GM12878 (cell line): Measurements from ENCODE around the gene ARID1A. TPM values are rescaled to one million over a fixed set of nuclear protein-coding genes. Genes with fewer than 3 reads are reported as not detected.

Experiments used
- ATAC-seq: fragments of 200-7000 bp; cut with Tn5 transposase; 3 replicates; pipeline ENCODE4 v1.9.1; 2020; ENCODE audit warnings: mild to moderate bottlenecking, moderate library complexity
- BruUV-seq: library from RNA; stranded (reverse); fragments of 400-500 nt; replicated peaks from 2 replicates; lab custom pipeline; 2021; lab: Mats Ljungman, UMichigan
- CTCF ChIA-PET: fragments of 300-600 bp; sonication (Branson Sonifier 250); formaldehyde crosslinking; extraction: SDS; loops from one replicate; lab custom pipeline; 2021; ENCODE audit warnings: inconsistent platforms; lab: Yijun Ruan, JAX
- POLR2A ChIA-PET: fragments of 350-600 bp; formaldehyde crosslinking; extraction: SDS; loops from one replicate; lab custom pipeline; 2021; ENCODE audit warnings: inconsistent platforms; lab: Charles Lee
- RAD21 ChIA-PET: fragments of 300-600 bp; sonication (Branson Sonifier 250); formaldehyde crosslinking; loops from one replicate; lab custom pipeline; 2023; ENCODE audit warnings: antibody characterized with exemption; ENCODE audit not compliant: unreplicated experiment; lab: Charles Lee
- SMC1A ChIA-PET: fragments of 300-600 bp; sonication (Branson Sonifier 250); formaldehyde crosslinking; loops from one replicate; lab custom pipeline; 2023; ENCODE audit not compliant: unreplicated experiment, uncharacterized antibody; lab: Charles Lee
- DNase-seq: peaks from one replicate; pipeline ENCODE4 v3.0.0-alpha.2; 2011; ENCODE audit warnings: low read depth, low spot score
- FAIRE-seq: peaks from 3 replicates; lab custom pipeline; 2011; peaks lifted over from hg19 to GRCh38; lab: Jason Lieb, UNC
- H2AFZ ChIP-seq: 2 replicates; pipeline ENCODE4 v1.6.0; 2011; ENCODE audit warnings: low read depth, low read length, control low read depth; ENCODE audit not compliant: control insufficient read depth
- H3K27ac ChIP-seq: 2 replicates; pipeline ENCODE4 v1.5.1; 2011; ENCODE audit warnings: control low read depth; ENCODE audit not compliant: control insufficient read depth, insufficient read depth
- H3K27me3 ChIP-seq, 2 experiments: replicated peaks in 1 of 2; 2 replicates each; pipeline versions ENCODE4 v1.6.0 to v1.6.1; 2011; ENCODE audit warnings: low read length in 1 of 2; ENCODE audit not compliant: control insufficient read depth in 2 of 2, insufficient read depth in 2 of 2
- H3K36me3 ChIP-seq, 2 experiments: 2 replicates each; pipeline ENCODE4 v1.5.1; 2011; ENCODE audit warnings: low read length in 1 of 2; ENCODE audit not compliant: control insufficient read depth in 2 of 2, insufficient read depth in 2 of 2
- H3K4me1 ChIP-seq: 2 replicates; pipeline ENCODE4 v1.6.1; 2011; ENCODE audit warnings: mild to moderate bottlenecking, low read length, moderate library complexity, mixed read lengths; ENCODE audit not compliant: control insufficient read depth, insufficient read depth
- H3K4me2 ChIP-seq: 2 replicates; pipeline ENCODE4 v1.6.0; 2011; ENCODE audit warnings: control low read depth; ENCODE audit not compliant: control insufficient read depth, insufficient read depth
- H3K4me3 ChIP-seq: fragments of 200-600 bp; sonication (generic); 2 replicates; pipeline ENCODE4 v1.5.1; 2016
- H3K79me2 ChIP-seq: 2 replicates; pipeline ENCODE4 v1.6.0; 2011; ENCODE audit warnings: low read length; ENCODE audit not compliant: control insufficient read depth, insufficient read depth
- H3K9ac ChIP-seq: 2 replicates; pipeline ENCODE4 v1.8.0; 2011; ENCODE audit warnings: low read length, control low read depth, mixed read lengths; ENCODE audit not compliant: control insufficient read depth, insufficient read depth
- H3K9me3 ChIP-seq: replicated peaks from 3 replicates; pipeline ENCODE4 v1.5.1; 2011; ENCODE audit warnings: mild to moderate bottlenecking, low read length; ENCODE audit not compliant: control insufficient read depth, insufficient read depth
- H4K20me1 ChIP-seq: 2 replicates; pipeline ENCODE4 v1.6.0; 2011; ENCODE audit not compliant: control insufficient read depth, insufficient read depth
- ASH2L ChIP-seq: fragments of 300-600, 200-600 bp; sonication (generic); IDR thresholded peaks from 2 replicates; pipeline ENCODE4 v1.6.1; 2017; ENCODE audit warnings: low read depth, mild to moderate bottlenecking, borderline replicate concordance
- CHD2 ChIP-seq: IDR thresholded peaks from 2 replicates; pipeline ENCODE4 v1.6.1; 2011; ENCODE audit warnings: low read depth, low read length, improper control_type of control experiment, borderline replicate concordance
- E2F4 ChIP-seq: IDR thresholded peaks from 2 replicates; pipeline ENCODE4 v1.6.1; 2012; ENCODE audit warnings: low read depth, low read length, improper control_type of control experiment
- EGR1 ChIP-seq, 2 experiments: IDR thresholded peaks; 1 replicate in 1 of 2; 2 replicates in 1 of 2; pipeline ENCODE4 v1.6.1; 2011 to 2012; ENCODE audit warnings: low read depth in 2 of 2, low read length in 2 of 2, borderline replicate concordance in 1 of 2, mild to moderate bottlenecking in 1 of 2, moderate library complexity in 1 of 2
- FOXK2 ChIP-seq: fragments of 450-650 bp; IDR thresholded peaks from 2 replicates; pipeline ENCODE4 v1.6.1; 2017; ENCODE audit warnings: mild to moderate bottlenecking, moderate library complexity
- HSF1 ChIP-seq: fragments of 150-350 bp; IDR thresholded peaks from 2 replicates; pipeline ENCODE4 v1.6.1; 2014; ENCODE audit warnings: mild to moderate bottlenecking, low read depth, low read length
- KDM1A ChIP-seq: fragments of 200-600 bp; sonication (generic); IDR thresholded peaks from 2 replicates; pipeline ENCODE4 v1.6.1; 2016; ENCODE audit warnings: borderline replicate concordance
- MEF2B ChIP-seq: fragments of 450-650 bp; IDR thresholded peaks from 2 replicates; pipeline ENCODE4 v1.6.1; 2018; ENCODE audit warnings: mild to moderate bottlenecking, moderate library complexity; ENCODE audit not compliant: partially characterized antibody, poor library complexity, severe bottlenecking
- NR2C1 ChIP-seq: fragments of 450-650 bp; IDR thresholded peaks from 2 replicates; pipeline ENCODE4 v1.6.1; 2017; ENCODE audit warnings: antibody characterized with exemption, mild to moderate bottlenecking, moderate library complexity
- RCOR1 ChIP-seq: conservative IDR thresholded peaks from 2 replicates; pipeline ENCODE4 v1.6.1; 2012; ENCODE audit warnings: low read depth, low read length, improper control_type of control experiment
- RUNX3 ChIP-seq: IDR thresholded peaks from 2 replicates; pipeline ENCODE4 v1.6.1; 2012; ENCODE audit warnings: low read length, inconsistent platforms
- SMC3 ChIP-seq: IDR thresholded peaks from 2 replicates; pipeline ENCODE4 v1.6.1; 2011; ENCODE audit warnings: low read length, improper control_type of control experiment, borderline replicate concordance
- SREBF2 ChIP-seq: IDR thresholded peaks from 2 replicates; pipeline ENCODE4 v1.6.1; 2012; ENCODE audit warnings: mild to moderate bottlenecking, low read length
- WRNIP1 ChIP-seq: IDR thresholded peaks from 2 replicates; pipeline ENCODE4 v1.6.1; 2011; ENCODE audit warnings: low read depth, low read length, improper control_type of control experiment, borderline replicate concordance
- ZSCAN29 ChIP-seq: fragments of 450-650 bp; IDR thresholded peaks from 2 replicates; pipeline ENCODE4 v1.6.1; 2017; ENCODE audit warnings: mild to moderate bottlenecking, moderate library complexity
- WGBS: methylation state at CpG from one replicate; pipeline ENCODE4 v1.1.6; 2016; ENCODE audit warnings: low lambda C conversion rate; ENCODE audit not compliant: insufficient replicate concordance, insufficient coverage; ENCODE audit errors: missing lambda C conversion rate; 5-methylcytosine and 5-hydroxymethylcytosine counted together
- in situ Hi-C: fragments of 300-500 bp; cut with MboI; formaldehyde crosslinking; loops from 9 replicates; pipeline ENCODE4 v1.14.3; 2018; ENCODE audit warnings: mixed read lengths
- intact Hi-C: fragments of 100-400 bp; cut with micrococcal nuclease; formaldehyde crosslinking; loops from one replicate; pipeline ENCODE4 v1.14.2; 2022; ENCODE audit not compliant: unreplicated experiment
- polyA plus RNA-seq, 11 experiments: library from polyadenylated mRNA; depleted of rRNA in 4 of 11; unstranded in 6 of 11; stranded (reverse) in 5 of 11; fragments of >200 nt; fragmentation: Nextera tagmentation in 4 of 11; fragmentation: Illumina TruSeq in 1 of 11; extraction: Ambion mirVana in 4 of 11; extraction: Trizol in 1 of 11; gene quantifications; 1 replicate in 1 of 11; 2 replicates in 10 of 11; pipeline versions ENCODE4 v1.2.1 to v1.2.3, GENCODE V29; 2011 to 2016; ENCODE audit warnings: inconsistent platforms in 2 of 11, missing spikeins in 2 of 11, low read depth in 1 of 11
- total RNA-seq, 4 experiments: library from RNA; depleted of rRNA in 3 of 4; stranded (reverse); fragments of >200 nt in 3 of 4; fragmentation: Illumina TruSeq in 1 of 4; extraction: Trizol in 1 of 4; gene quantifications; 2 replicates each; pipeline versions ENCODE4 v1.2.1 to v1.2.3, GENCODE V29; 2013 to 2021
- TF ChIP-seq, protein P1 (sequence below): fragments of 450-650 bp; IDR thresholded peaks from 2 replicates; pipeline ENCODE4 v1.6.1; 2016; ENCODE audit warnings: mild to moderate bottlenecking

ARID1A gene
- total and polyA plus RNA-seq, 10 of the 15 experiments (the other 5 are each of a cell fraction or from before 2014, with no cell fraction given): 10.0 to 98.0 (median 23.5) TPM

DNA sequence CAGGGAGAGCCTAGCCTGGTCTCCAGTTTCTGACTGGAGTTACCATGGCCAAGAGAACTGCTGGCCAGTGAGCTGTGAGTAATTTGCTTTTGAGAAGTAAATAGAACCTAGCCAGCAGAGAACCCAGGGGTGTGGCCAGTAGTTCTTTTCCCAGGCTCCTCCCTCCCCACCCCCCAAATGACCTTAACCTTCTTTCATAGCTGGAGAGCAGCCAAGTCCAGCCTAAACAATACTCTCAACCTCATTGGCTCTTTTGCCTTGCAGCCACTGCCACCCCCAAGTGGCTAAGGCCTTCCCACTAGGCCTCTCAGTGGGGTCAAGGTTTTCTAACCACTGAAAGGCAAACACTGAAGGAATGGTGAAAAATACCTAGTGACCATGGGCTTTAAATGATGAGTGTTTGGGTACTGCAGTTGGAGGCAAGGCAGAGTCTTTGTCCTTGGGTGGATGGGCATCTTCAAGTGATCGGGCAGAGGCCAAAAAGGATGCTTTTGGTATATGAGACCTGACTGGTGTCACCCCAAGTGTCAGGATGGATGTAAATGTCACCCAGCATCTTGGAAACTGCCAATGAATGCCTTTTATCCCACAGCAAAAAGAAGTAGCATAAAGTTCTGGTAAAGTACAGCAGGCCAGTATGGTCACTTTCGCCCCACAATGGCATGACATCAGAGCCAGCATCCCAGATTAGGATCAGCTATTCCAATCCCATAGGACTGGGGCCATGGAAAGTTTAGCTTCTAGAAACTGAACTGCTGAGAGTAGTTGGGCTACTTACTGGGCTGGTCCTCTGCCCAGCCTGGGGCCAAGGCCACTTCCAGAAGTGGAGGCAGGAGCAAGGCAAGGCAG, 88.4 kb downstream of the ARID1A start:
- DNase-seq: no peak
- Histone ChIP-seq H3K27ac (no peak overlapping the region), H3K9me3 (no peaks in the 10 kb centered on the region), H3K4me1 (peaks cover 23% of the 10 kb centered on the region), H2AFZ (no peak overlapping the region), H4K20me1 (no peaks in the 10 kb centered on the region), H3K4me2 (no peak overlapping the region), H3K36me3 (peaks cover 13 to 21% of the 10 kb centered on the region in 2 experiments), H3K4me3 (no peak overlapping the region), H3K9ac (no peak overlapping the region), H3K27me3 (no peaks in the 10 kb centered on the region), H3K79me2 (peaks cover 11% of the 10 kb centered on the region)
- in situ Hi-C loops: no loop called here
- SMC1A ChIA-PET: interaction anchor here (0.8 to 9.3 kb wide), 11 partner anchors 27 to 182 kb away, joined by 3 to 146 read pairs (median 9); no protein-coding TSS in a partner anchor
- intact Hi-C loops: no loop called here
- no peak for ATAC-seq
- WGBS: 96% methylated on average over 2 of the region's 2 CpGs
- no peak for FAIRE-seq
- RAD21 ChIA-PET: interaction anchor here (2.0 to 6.4 kb wide), 3 partner anchors 85 to 182 kb away, joined by 8 to 90 read pairs (median 14); no protein-coding TSS in a partner anchor
- BruUV-seq: no TSS peak
- POLR2A ChIA-PET: interaction anchor here (1.0 kb wide), 1 partner anchor 36 kb away, joined by 3 read pairs; no protein-coding TSS in a partner anchor
- CTCF ChIA-PET: interaction anchor here (0.8 to 3.5 kb wide), 9 partner anchors 40 to 284 kb away, joined by 3 to 14 read pairs (median 3); no protein-coding TSS in a partner anchor
- TF ChIP-seq RUNX3 (no peak), ASH2L (no peak), KDM1A (no peak), NR2C1 (no peak), FOXK2 (no peak), MEF2B (no peak), RCOR1 (no peak), ZSCAN29 (no peak), E2F4 (no peak), CHD2 (no peak), EGR1 (IDR thresholded peaks at IDR 0.05; ENCODE audit: borderline replicate concordance in 1 of 2, low read depth in 2 of 2, low read length in 2 of 2) (no peak), SREBF2 (no peak), WRNIP1 (no peak), SMC3 (no peak), HSF1 (no peak)
- TF ChIP-seq, protein P1, sequence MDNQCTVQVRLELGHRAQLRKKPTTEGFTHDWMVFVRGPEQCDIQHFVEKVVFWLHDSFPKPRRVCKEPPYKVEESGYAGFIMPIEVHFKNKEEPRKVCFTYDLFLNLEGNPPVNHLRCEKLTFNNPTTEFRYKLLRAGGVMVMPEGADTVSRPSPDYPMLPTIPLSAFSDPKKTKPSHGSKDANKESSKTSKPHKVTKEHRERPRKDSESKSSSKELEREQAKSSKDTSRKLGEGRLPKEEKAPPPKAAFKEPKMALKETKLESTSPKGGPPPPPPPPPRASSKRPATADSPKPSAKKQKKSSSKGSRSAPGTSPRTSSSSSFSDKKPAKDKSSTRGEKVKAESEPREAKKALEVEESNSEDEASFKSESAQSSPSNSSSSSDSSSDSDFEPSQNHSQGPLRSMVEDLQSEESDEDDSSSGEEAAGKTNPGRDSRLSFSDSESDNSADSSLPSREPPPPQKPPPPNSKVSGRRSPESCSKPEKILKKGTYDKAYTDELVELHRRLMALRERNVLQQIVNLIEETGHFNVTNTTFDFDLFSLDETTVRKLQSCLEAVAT: no peak
